ENCODE data around the gene HAP1.

DNA sequence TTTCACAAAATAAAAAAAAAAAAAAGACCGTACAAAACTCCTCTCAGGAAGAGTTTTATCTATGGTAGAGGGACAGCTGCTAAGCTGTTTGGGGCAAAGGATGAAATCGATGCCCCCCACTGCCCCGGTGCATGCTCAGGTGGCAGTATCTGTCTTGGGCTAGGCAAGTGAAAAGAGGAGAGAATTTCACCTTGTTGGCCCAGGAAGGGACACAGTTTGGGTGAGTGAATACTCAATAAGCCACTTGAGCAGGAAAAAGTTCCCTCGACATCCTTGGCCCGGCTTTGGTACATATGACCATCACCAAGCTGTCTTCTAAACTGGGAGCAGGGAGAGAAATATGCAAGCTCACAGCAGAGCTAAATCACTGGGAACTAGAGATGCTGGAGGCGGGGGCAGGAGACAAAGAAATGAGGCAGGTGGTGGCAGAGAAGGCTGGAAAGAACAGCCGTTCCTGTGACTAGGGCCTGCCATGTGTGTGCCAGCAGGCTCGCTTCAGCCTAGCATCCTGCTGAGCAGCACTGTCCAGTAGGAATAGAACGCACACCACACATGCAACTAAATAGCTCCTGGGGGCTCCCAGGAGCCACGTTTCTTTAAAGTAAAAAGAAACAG lies 53.9 kb downstream of the HAP1 start:
- TF ChIP-seq, protein P1, sequence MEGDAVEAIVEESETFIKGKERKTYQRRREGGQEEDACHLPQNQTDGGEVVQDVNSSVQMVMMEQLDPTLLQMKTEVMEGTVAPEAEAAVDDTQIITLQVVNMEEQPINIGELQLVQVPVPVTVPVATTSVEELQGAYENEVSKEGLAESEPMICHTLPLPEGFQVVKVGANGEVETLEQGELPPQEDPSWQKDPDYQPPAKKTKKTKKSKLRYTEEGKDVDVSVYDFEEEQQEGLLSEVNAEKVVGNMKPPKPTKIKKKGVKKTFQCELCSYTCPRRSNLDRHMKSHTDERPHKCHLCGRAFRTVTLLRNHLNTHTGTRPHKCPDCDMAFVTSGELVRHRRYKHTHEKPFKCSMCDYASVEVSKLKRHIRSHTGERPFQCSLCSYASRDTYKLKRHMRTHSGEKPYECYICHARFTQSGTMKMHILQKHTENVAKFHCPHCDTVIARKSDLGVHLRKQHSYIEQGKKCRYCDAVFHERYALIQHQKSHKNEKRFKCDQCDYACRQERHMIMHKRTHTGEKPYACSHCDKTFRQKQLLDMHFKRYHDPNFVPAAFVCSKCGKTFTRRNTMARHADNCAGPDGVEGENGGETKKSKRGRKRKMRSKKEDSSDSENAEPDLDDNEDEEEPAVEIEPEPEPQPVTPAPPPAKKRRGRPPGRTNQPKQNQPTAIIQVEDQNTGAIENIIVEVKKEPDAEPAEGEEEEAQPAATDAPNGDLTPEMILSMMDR (IDR thresholded peaks at IDR 0.05; ENCODE audit: low read depth, low read length), result no peak
- no peak for TF ChIP-seq POLR2A (IDR thresholded peaks at IDR 0.05; ENCODE audit: extremely low read depth, insufficient read length)

Measured in NB4 (cell line).